Glutamatergic neuron (in vitro differentiated cells): ENCODE measurements around the gene NOXA1. TPM values are rescaled to one million over a fixed set of nuclear protein-coding genes. Genes with fewer than 3 reads are reported as not detected.
A peak's percentile ranks its signal among the peaks of the same experiment; 100 is the strongest.

ENCODE experiments used
- DNase-seq: peaks from one replicate; pipeline ENCODE4 v3.0.0; 2022
- H3K27ac Mint-ChIP-seq: one replicate; pipeline ENCODE4 v1.8.0; 2020; ENCODE audit warnings: mild to moderate bottlenecking, mixed read lengths, inconsistent platforms; ENCODE audit not compliant: unreplicated experiment
- H3K27me3 Mint-ChIP-seq: one replicate; pipeline ENCODE4 v1.8.0; 2020; ENCODE audit warnings: mild to moderate bottlenecking, moderate library complexity, mixed read lengths, inconsistent platforms; ENCODE audit not compliant: unreplicated experiment
- H3K36me3 Mint-ChIP-seq: one replicate; pipeline ENCODE4 v1.8.0; 2020; ENCODE audit warnings: mild to moderate bottlenecking, mixed read lengths, inconsistent platforms; ENCODE audit not compliant: unreplicated experiment
- H3K4me1 Mint-ChIP-seq: one replicate; pipeline ENCODE4 v1.8.0; 2020; ENCODE audit warnings: mild to moderate bottlenecking, low read depth, mixed read lengths, inconsistent platforms; ENCODE audit not compliant: unreplicated experiment
- H3K4me3 Mint-ChIP-seq: one replicate; pipeline ENCODE4 v1.8.0; 2020; ENCODE audit warnings: mild to moderate bottlenecking, mixed read lengths, inconsistent platforms; ENCODE audit not compliant: unreplicated experiment
- H3K9me3 Mint-ChIP-seq: one replicate; pipeline ENCODE4 v1.8.0; 2020; ENCODE audit warnings: mild to moderate bottlenecking, moderate library complexity, mixed read lengths, inconsistent platforms; ENCODE audit not compliant: unreplicated experiment
- CTCF ChIP-seq: fragments of 200-600 bp; sonication (generic); IDR thresholded peaks from one replicate; pipeline ENCODE4 v1.5.0; 2021; ENCODE audit not compliant: partially characterized antibody, unreplicated experiment
- long read RNA-seq: library from polyadenylated mRNA; unstranded; transcript quantifications from one replicate; pipeline ENCODE4 v2.0.0, GENCODE V29; 2020; ENCODE audit not compliant: unreplicated experiment
- total RNA-seq: library from RNA; stranded (reverse); fragmentation: NEBNext Ultra II Directional; extraction: Animal tissue kit (Norgen Biotek cat#: 25700); gene quantifications from one replicate; pipeline ENCODE4 v1.2.1, GENCODE V29; 2021; ENCODE audit not compliant: unreplicated experiment

Gene NOXA1
- total RNA-seq, result 2.6 TPM
- long read RNA-seq, result 0 reads

GRCh38 chr9:137422604-137423513 lies at the start of gene NOXA1, which contains the start of gene EXD3:
NOXA1 (plus strand) TSS chr9:137423393; CDS start chr9:137423530, 137 bp downstream.
EXD3 (minus strand) TSS chr9:137423162; CDS start chr9:137395357, 27,805 bp downstream.
- Mint-ChIP-seq H3K27ac (peak within 1 kb of the TSS; percentile 73), H3K27me3 (peaks cover 8% of the 10 kb centered on the region), H3K9me3 (peaks cover 8% of the 10 kb centered on the region), H3K4me1 (peaks cover 3% of the 10 kb centered on the region), H3K4me3 (peak within 1 kb of the TSS; percentile 94), H3K36me3 (no peaks in the 10 kb centered on the region)
- DNase-seq, result peak; percentile 96
- TF ChIP-seq CTCF, result peak; percentile 78

- Mint-ChIP-seq H3K4me1 (peaks cover 9% of the 10 kb centered on the region), H3K4me3 (peak overlapping the region; percentile 20), H3K36me3 (peaks cover 4% of the 10 kb centered on the region), H3K27me3 (peaks cover 10% of the 10 kb centered on the region), H3K9me3 (peaks cover 11% of the 10 kb centered on the region), H3K27ac (peak overlapping the region; percentile 48)
- TF ChIP-seq CTCF, result no peak
- peak; percentile 80 for DNase-seq
Measured at GRCh38 chr9:137373611-137373980, 49.6 kb upstream of the NOXA1 start.

GRCh38 chr9:137374131-137374845 lies 48.9 kb upstream of the NOXA1 start:
- Mint-ChIP-seq H3K36me3 (peaks cover 5% of the 10 kb centered on the region), H3K4me1 (peaks cover 9% of the 10 kb centered on the region), H3K27ac (no peak overlapping the region), H3K27me3 (peaks cover 10% of the 10 kb centered on the region), H3K9me3 (peaks cover 12% of the 10 kb centered on the region), H3K4me3 (no peak overlapping the region)
- TF ChIP-seq CTCF, result no peak
- DNase-seq, result no peak

GRCh38 chr9:137375321-137376058 lies 47.7 kb upstream of the NOXA1 start:
- TF ChIP-seq CTCF, result no peak
- peaks cover 6% of the 10 kb centered on the region for H3K4me1 Mint-ChIP-seq

More at GRCh38 chr9:137375321-137376058, 47.7 kb upstream of the NOXA1 start:
- Mint-ChIP-seq H3K36me3 (peaks cover 5% of the 10 kb centered on the region), H3K27me3 (peaks cover 7% of the 10 kb centered on the region), H3K4me3 (no peak overlapping the region), H3K9me3 (peaks cover 8% of the 10 kb centered on the region), H3K27ac (no peak overlapping the region)
- no peak for DNase-seq
